SK-N-MC (cell line): ENCODE results near the gene LARGE1.

Experiments used
- EZH2 ChIP-seq: fragments of 200-600 bp; sonication (generic); IDR thresholded peaks from one replicate; pipeline ENCODE4 v1.6.1; 2017; ENCODE audit warnings: antibody characterized with exemption
- FOXP2 ChIP-seq: optimal IDR thresholded peaks from 2 replicates; pipeline ENCODE3; 2011; ENCODE audit warnings: mild to moderate bottlenecking, moderate library complexity; ENCODE audit not compliant: insufficient read depth; ENCODE audit errors: extremely low read length, control extremely low read depth
- POLR2AphosphoS5 ChIP-seq: IDR thresholded peaks from 2 replicates; pipeline ENCODE4 v1.6.1; 2012; ENCODE audit warnings: mild to moderate bottlenecking, low read depth, low read length, borderline replicate concordance

DNA sequence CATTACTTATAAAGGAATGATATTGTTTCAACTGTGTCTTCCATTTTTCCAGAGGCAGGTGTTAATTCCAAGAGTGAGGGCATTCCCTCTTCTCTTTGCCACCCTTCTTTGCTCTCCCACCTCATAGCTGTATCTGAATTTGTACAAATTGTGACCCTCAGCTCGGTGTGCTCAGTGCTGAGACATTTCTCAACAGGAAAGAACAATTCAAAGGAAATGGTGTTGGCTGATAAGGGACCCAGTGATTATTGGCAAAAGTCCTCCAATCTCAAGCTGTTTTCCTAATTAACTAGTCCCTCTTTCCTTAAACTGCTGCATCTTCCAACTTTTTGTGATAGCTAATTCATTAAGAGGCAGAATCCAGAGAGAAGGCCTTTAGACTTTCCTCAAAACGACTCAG, 453.2 kb downstream of the LARGE1 start:
- TF ChIP-seq POLR2AphosphoS5 = no peak
- no peak for TF ChIP-seq EZH2
- TF ChIP-seq FOXP2 = no peak
